Measurements from ENCODE around the gene COL1A2.

Gene COL1A2

GRCh38 chr7:94433224-94433623, 38.5 kb downstream of the COL1A2 start:
- Histone ChIP-seq H3K36me3 (ENCODE audit: control insufficient read depth, insufficient read depth, low read length) (peaks cover 18% of the 10 kb centered on the region), H3K27me3 (ENCODE audit: control insufficient read depth, insufficient read depth, low read length) (no peaks in the 10 kb centered on the region), H3K4me3 (ENCODE audit: low read depth, low read length) (no peak overlapping the region), H3K27ac (ENCODE audit: low read depth, low read length) (no peak overlapping the region), H3K9ac (ENCODE audit: low read length) (no peak overlapping the region), H3K4me1 (ENCODE audit: control insufficient read depth, insufficient read depth, low read length) (no peaks in the 10 kb centered on the region), H3K9me3 (ENCODE audit: control insufficient read depth, insufficient read depth, low read depth, low read length) (no peaks in the 10 kb centered on the region)

GRCh38 chr7:94434042-94434441, 39.3 kb downstream of the COL1A2 start:
- H3K9ac ChIP-seq (ENCODE audit: low read length), result no peak overlapping the region
- no peak overlapping the region for H3K4me3 ChIP-seq (ENCODE audit: low read depth, low read length)
- H3K27ac ChIP-seq (ENCODE audit: low read depth, low read length), result no peak overlapping the region
- H3K27me3 ChIP-seq (ENCODE audit: control insufficient read depth, insufficient read depth, low read length), result no peaks in the 10 kb centered on the region
- no peaks in the 10 kb centered on the region for H3K4me1 ChIP-seq (ENCODE audit: control insufficient read depth, insufficient read depth, low read length)
- no peaks in the 10 kb centered on the region for H3K9me3 ChIP-seq (ENCODE audit: control insufficient read depth, insufficient read depth, low read depth, low read length)
- peaks cover 10% of the 10 kb centered on the region for H3K36me3 ChIP-seq (ENCODE audit: control insufficient read depth, insufficient read depth, low read length)

- no peaks in the 10 kb centered on the region for H3K9me3 ChIP-seq (ENCODE audit: control insufficient read depth, insufficient read depth, low read depth, low read length)
- H3K27me3 ChIP-seq (ENCODE audit: control insufficient read depth, insufficient read depth, low read length), result no peaks in the 10 kb centered on the region
- no peak overlapping the region for H3K4me3 ChIP-seq (ENCODE audit: low read depth, low read length)
- H3K27ac ChIP-seq (ENCODE audit: low read depth, low read length), result no peak overlapping the region
- H3K36me3 ChIP-seq (ENCODE audit: control insufficient read depth, insufficient read depth, low read length), result no peaks in the 10 kb centered on the region
- H3K9ac ChIP-seq (ENCODE audit: low read length), result no peak overlapping the region
- peaks cover 14% of the 10 kb centered on the region for H3K4me1 ChIP-seq (ENCODE audit: control insufficient read depth, insufficient read depth, low read length)
Measured at GRCh38 chr7:94436018-94436604, 41.4 kb downstream of the COL1A2 start.

GRCh38 chr7:94436700-94437099, 42.0 kb downstream of the COL1A2 start:
- H3K4me1 ChIP-seq (ENCODE audit: control insufficient read depth, insufficient read depth, low read length), result peaks cover 14% of the 10 kb centered on the region
- no peaks in the 10 kb centered on the region for H3K9me3 ChIP-seq (ENCODE audit: control insufficient read depth, insufficient read depth, low read depth, low read length)
- no peaks in the 10 kb centered on the region for H3K27me3 ChIP-seq (ENCODE audit: control insufficient read depth, insufficient read depth, low read length)
- no peak overlapping the region for H3K27ac ChIP-seq (ENCODE audit: low read depth, low read length)
- no peaks in the 10 kb centered on the region for H3K36me3 ChIP-seq (ENCODE audit: control insufficient read depth, insufficient read depth, low read length)
- no peak overlapping the region for H3K9ac ChIP-seq (ENCODE audit: low read length)
- no peak overlapping the region for H3K4me3 ChIP-seq (ENCODE audit: low read depth, low read length)

GRCh38 chr7:94439893-94440381, 45.2 kb downstream of the COL1A2 start:
- Histone ChIP-seq H3K27me3 (ENCODE audit: control insufficient read depth, insufficient read depth, low read length) (no peaks in the 10 kb centered on the region), H3K9me3 (ENCODE audit: control insufficient read depth, insufficient read depth, low read depth, low read length) (no peaks in the 10 kb centered on the region), H3K27ac (ENCODE audit: low read depth, low read length) (no peak overlapping the region), H3K4me3 (ENCODE audit: low read depth, low read length) (no peak overlapping the region), H3K4me1 (ENCODE audit: control insufficient read depth, insufficient read depth, low read length) (peaks cover 14% of the 10 kb centered on the region), H3K9ac (ENCODE audit: low read length) (no peak overlapping the region), H3K36me3 (ENCODE audit: control insufficient read depth, insufficient read depth, low read length) (no peaks in the 10 kb centered on the region)

- Histone ChIP-seq H3K4me3 (ENCODE audit: low read depth, low read length) (no peak overlapping the region), H3K27ac (ENCODE audit: low read depth, low read length) (no peak overlapping the region), H3K36me3 (ENCODE audit: control insufficient read depth, insufficient read depth, low read length) (no peaks in the 10 kb centered on the region), H3K27me3 (ENCODE audit: control insufficient read depth, insufficient read depth, low read length) (no peaks in the 10 kb centered on the region), H3K9ac (ENCODE audit: low read length) (no peak overlapping the region), H3K4me1 (ENCODE audit: control insufficient read depth, insufficient read depth, low read length) (peaks cover 14% of the 10 kb centered on the region), H3K9me3 (ENCODE audit: control insufficient read depth, insufficient read depth, low read depth, low read length) (no peaks in the 10 kb centered on the region)
Measured at GRCh38 chr7:94440451-94441039, 45.9 kb downstream of the COL1A2 start.

- no peak overlapping the region for H3K9ac ChIP-seq (ENCODE audit: low read length)
- H3K9me3 ChIP-seq (ENCODE audit: control insufficient read depth, insufficient read depth, low read depth, low read length), result no peaks in the 10 kb centered on the region
- no peak overlapping the region for H3K4me3 ChIP-seq (ENCODE audit: low read depth, low read length)
- no peaks in the 10 kb centered on the region for H3K36me3 ChIP-seq (ENCODE audit: control insufficient read depth, insufficient read depth, low read length)
- H3K4me1 ChIP-seq (ENCODE audit: control insufficient read depth, insufficient read depth, low read length), result peaks cover 14% of the 10 kb centered on the region
- no peak overlapping the region for H3K27ac ChIP-seq (ENCODE audit: low read depth, low read length)
- no peaks in the 10 kb centered on the region for H3K27me3 ChIP-seq (ENCODE audit: control insufficient read depth, insufficient read depth, low read length)
Measured at GRCh38 chr7:94441138-94441537, 46.4 kb downstream of the COL1A2 start.

GRCh38 chr7:94442639-94443038, 47.9 kb downstream of the COL1A2 start:
- Histone ChIP-seq H3K4me1 (ENCODE audit: control insufficient read depth, insufficient read depth, low read length) (peaks cover 14% of the 10 kb centered on the region), H3K36me3 (ENCODE audit: control insufficient read depth, insufficient read depth, low read length) (no peaks in the 10 kb centered on the region), H3K4me3 (ENCODE audit: low read depth, low read length) (no peak overlapping the region), H3K9ac (ENCODE audit: low read length) (no peak overlapping the region), H3K27me3 (ENCODE audit: control insufficient read depth, insufficient read depth, low read length) (no peaks in the 10 kb centered on the region), H3K27ac (ENCODE audit: low read depth, low read length) (no peak overlapping the region), H3K9me3 (ENCODE audit: control insufficient read depth, insufficient read depth, low read depth, low read length) (no peaks in the 10 kb centered on the region)

- Histone ChIP-seq H3K9ac (ENCODE audit: low read length) (no peak overlapping the region), H3K4me1 (ENCODE audit: control insufficient read depth, insufficient read depth, low read length) (peaks cover 8% of the 10 kb centered on the region), H3K36me3 (ENCODE audit: control insufficient read depth, insufficient read depth, low read length) (no peaks in the 10 kb centered on the region), H3K27me3 (ENCODE audit: control insufficient read depth, insufficient read depth, low read length) (no peaks in the 10 kb centered on the region), H3K9me3 (ENCODE audit: control insufficient read depth, insufficient read depth, low read depth, low read length) (no peaks in the 10 kb centered on the region), H3K4me3 (ENCODE audit: low read depth, low read length) (no peak overlapping the region), H3K27ac (ENCODE audit: low read depth, low read length) (no peak overlapping the region)
Measured at GRCh38 chr7:94444813-94445212, 50.1 kb downstream of the COL1A2 start.

GRCh38 chr7:94445696-94446194, 51.0 kb downstream of the COL1A2 start:
- H3K9ac ChIP-seq (ENCODE audit: low read length), result no peak overlapping the region
- no peaks in the 10 kb centered on the region for H3K27me3 ChIP-seq (ENCODE audit: control insufficient read depth, insufficient read depth, low read length)
- no peak overlapping the region for H3K27ac ChIP-seq (ENCODE audit: low read depth, low read length)
- H3K9me3 ChIP-seq (ENCODE audit: control insufficient read depth, insufficient read depth, low read depth, low read length), result no peaks in the 10 kb centered on the region
- H3K36me3 ChIP-seq (ENCODE audit: control insufficient read depth, insufficient read depth, low read length), result no peaks in the 10 kb centered on the region
- H3K4me3 ChIP-seq (ENCODE audit: low read depth, low read length), result no peak overlapping the region
- H3K4me1 ChIP-seq (ENCODE audit: control insufficient read depth, insufficient read depth, low read length), result 0 out of 2 replicates have a peak, but pooled peaks cover under 1% of the 10 kb centered on the region

- no peaks in the 10 kb centered on the region for H3K36me3 ChIP-seq (ENCODE audit: control insufficient read depth, insufficient read depth, low read length)
- H3K9ac ChIP-seq (ENCODE audit: low read length), result no peak overlapping the region
- no peaks in the 10 kb centered on the region for H3K27me3 ChIP-seq (ENCODE audit: control insufficient read depth, insufficient read depth, low read length)
- no peaks in the 10 kb centered on the region for H3K9me3 ChIP-seq (ENCODE audit: control insufficient read depth, insufficient read depth, low read depth, low read length)
- no peak overlapping the region for H3K27ac ChIP-seq (ENCODE audit: low read depth, low read length)
- H3K4me3 ChIP-seq (ENCODE audit: low read depth, low read length), result no peak overlapping the region
- H3K4me1 ChIP-seq (ENCODE audit: control insufficient read depth, insufficient read depth, low read length), result no peaks in the 10 kb centered on the region
Measured at GRCh38 chr7:94446308-94446707, 51.6 kb downstream of the COL1A2 start.
